GM12865 (cell line): ENCODE data around the gene MAPT.

ENCODE experiments used
- DNase-seq: peaks from one replicate; pipeline ENCODE4 v3.0.0; 2010; ENCODE audit warnings: low read depth
- H3K4me3 ChIP-seq: 2 replicates; pipeline ENCODE4 v1.5.1; 2011; ENCODE audit warnings: mild to moderate bottlenecking, low read depth, low read length, control low read depth
- TF ChIP-seq, protein P1 (sequence below): IDR thresholded peaks from 2 replicates; pipeline ENCODE4 v1.5.1; 2011; ENCODE audit warnings: low read length, control low read depth, low read depth, inconsistent platforms; ENCODE audit not compliant: insufficient read depth; ENCODE audit errors: missing control alignments

The MAPT gene

GRCh38 chr17:46044286-46044928 is 150.1 kb downstream of the MAPT start:
- no peak overlapping the region for H3K4me3 ChIP-seq
- TF ChIP-seq, protein P1, sequence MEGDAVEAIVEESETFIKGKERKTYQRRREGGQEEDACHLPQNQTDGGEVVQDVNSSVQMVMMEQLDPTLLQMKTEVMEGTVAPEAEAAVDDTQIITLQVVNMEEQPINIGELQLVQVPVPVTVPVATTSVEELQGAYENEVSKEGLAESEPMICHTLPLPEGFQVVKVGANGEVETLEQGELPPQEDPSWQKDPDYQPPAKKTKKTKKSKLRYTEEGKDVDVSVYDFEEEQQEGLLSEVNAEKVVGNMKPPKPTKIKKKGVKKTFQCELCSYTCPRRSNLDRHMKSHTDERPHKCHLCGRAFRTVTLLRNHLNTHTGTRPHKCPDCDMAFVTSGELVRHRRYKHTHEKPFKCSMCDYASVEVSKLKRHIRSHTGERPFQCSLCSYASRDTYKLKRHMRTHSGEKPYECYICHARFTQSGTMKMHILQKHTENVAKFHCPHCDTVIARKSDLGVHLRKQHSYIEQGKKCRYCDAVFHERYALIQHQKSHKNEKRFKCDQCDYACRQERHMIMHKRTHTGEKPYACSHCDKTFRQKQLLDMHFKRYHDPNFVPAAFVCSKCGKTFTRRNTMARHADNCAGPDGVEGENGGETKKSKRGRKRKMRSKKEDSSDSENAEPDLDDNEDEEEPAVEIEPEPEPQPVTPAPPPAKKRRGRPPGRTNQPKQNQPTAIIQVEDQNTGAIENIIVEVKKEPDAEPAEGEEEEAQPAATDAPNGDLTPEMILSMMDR = peak; percentile 72
- peak; percentile 79 for DNase-seq

DNA sequence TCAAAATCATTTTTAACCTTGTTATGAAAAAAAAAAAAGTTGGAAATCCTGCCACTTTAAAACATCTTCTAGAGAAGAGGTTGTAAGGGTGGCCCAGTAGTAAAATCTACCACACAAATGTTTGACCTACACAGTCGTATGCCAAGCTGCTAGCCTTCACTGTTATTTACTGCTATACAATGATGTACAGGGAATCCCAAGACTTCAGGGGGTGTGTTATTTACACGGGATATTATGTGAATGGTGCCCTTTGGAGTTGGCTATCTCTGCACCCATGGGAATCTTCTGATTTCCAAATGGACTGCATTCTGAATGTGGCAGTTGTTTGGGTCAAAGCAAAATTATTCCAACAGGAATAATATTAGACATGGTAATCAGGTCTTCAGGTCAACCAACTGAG is 150.6 kb downstream of the MAPT start:
- DNase-seq = no peak
- TF ChIP-seq, protein P1 = no peak

GRCh38 chr17:46045639-46046038 is 151.3 kb downstream of the MAPT start:
- TF ChIP-seq, protein P1 = no peak
- H3K4me3 ChIP-seq = no peak overlapping the region
- DNase-seq = no peak

More for the DNA sequence above, 150.6 kb downstream of the MAPT start:
- no peak overlapping the region for H3K4me3 ChIP-seq

DNA sequence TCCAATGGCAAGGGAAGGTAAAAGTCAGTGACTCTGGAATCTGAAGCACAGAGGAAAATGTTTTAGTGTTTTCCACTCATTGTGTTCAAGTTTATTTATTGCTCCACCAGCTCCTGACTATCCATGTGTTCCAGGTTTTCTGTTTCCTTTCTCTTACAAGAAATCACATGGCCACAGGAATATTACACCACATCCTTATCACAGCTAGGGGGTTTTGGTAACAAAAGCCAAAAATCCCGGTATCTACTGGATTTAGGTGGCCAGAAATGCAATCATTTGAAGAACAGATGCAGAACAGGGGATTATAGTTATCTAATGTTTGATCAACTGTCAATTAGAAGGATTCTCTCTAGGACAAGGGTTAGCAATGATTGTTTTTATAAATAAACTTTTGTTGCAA is 152.6 kb downstream of the MAPT start:
- DNase-seq = no peak
- H3K4me3 ChIP-seq = no peak overlapping the region
- TF ChIP-seq, protein P1 = no peak

DNA sequence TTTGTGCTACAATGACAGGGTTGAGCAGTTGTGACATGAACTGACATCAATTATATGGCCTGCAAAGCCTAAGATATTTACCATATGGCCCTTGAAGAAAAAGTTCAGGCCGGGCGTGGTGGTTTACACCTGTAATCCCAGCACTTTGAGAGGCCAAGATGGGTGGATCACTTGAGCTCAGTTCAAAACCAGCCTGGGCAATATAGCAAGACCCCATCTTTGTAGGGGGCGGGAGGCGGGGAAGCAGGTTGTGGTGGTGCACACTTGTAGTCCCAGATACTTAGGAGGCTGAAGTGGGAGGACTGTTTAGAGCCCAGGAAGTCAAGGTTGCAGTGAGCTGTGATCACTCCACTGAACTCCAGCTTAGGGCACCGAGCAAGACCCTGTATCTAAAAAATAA is 153.0 kb downstream of the MAPT start:
- no peak for DNase-seq
- no peak overlapping the region for H3K4me3 ChIP-seq
- TF ChIP-seq, protein P1 = no peak

DNA sequence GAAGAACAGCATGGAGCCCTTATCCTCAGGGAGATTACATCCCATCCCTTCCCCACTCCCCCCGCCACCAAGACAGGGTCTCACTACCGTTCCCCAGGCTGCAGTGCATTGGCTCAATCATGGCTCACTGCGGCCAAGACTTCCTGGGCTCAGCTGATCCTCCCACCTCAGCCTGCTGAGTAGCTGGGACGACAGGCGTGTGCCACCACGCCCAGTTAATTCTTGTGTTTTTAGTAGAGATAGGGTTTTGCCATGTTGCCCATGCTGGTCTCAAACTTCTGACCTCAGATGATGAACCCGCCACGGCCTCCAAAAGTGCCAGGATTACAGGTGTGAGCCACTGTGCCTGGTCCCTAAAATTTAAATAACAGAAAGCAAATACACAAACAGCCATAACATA is 153.5 kb downstream of the MAPT start:
- TF ChIP-seq, protein P1 = no peak
- no peak for DNase-seq
- no peak overlapping the region for H3K4me3 ChIP-seq

GRCh38 chr17:46049656-46050055 is 155.3 kb downstream of the MAPT start:
- no peak for DNase-seq
- TF ChIP-seq, protein P1 = no peak

More at GRCh38 chr17:46049656-46050055, 155.3 kb downstream of the MAPT start:
- no peak overlapping the region for H3K4me3 ChIP-seq
